ENCODE measurements around the gene ROPN1L. TPM values are rescaled to one million over a fixed set of nuclear protein-coding genes. Genes with fewer than 3 reads are reported as not detected.

ROPN1L gene
- total RNA-seq, 1 experiment from 2014 or later: 0.66 TPM

DNA sequence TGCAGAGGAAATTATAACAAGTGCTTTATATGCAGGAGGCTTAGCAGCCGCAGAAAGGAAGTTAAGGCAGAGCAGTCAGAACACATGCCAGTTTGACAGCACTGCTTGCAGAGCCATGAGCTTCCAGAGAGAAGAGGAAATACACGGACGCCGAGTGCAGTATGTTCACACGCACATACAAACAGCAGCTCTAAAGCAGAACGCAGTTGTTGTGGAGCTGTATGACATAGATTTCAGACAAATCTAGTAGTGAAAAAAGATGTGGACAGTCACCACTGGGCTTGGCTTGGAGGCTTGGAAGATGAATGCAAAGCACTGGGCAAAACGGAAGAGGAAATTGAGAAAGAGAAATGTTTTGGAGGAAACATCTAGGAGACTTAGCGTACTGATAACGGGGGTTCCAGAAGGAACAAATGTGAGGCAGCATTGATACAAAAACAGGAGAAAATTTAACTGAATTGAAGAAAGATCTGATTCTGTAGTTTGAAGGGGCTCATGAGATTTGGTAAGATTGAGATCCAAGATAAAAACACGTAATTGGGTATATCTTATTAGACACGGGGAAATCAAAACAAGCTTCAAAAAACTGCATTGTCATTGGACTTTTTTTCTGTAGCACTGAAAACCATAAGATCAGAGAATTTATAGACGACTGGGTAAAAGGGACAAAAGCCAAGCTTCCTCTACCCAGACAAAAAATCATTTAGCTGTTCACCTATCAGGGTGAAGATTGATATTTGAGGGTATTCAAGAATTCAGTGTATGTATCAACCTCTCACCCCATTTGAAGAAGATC, 19.6 kb upstream of the ROPN1L start:
- H3K27ac ChIP-seq (ENCODE audit: low read depth, low read length): no peak overlapping the region
- DNase-seq (ENCODE audit: low read depth, low spot score): no peak
- ATAC-seq: no peak
- H3K27me3 ChIP-seq (ENCODE audit: insufficient read depth, low read length): no peaks in the 10 kb centered on the region
- H3K36me3 ChIP-seq (ENCODE audit: control insufficient read depth in 1 of 2, insufficient read depth in 2 of 2, low read length in 2 of 2): peaks cover 28 to 52% of the 10 kb centered on the region in 2 experiments; a peak in 3 of 4 replicates
- CTCF ChIA-PET: no interaction called here
- no peaks in the 10 kb centered on the region for H4K20me1 ChIP-seq (ENCODE audit: insufficient read depth)
- intact Hi-C loops (cut with micrococcal nuclease): no loop called here
- RAD21 ChIA-PET (ENCODE audit: low non-redundant PET in 1 of 2, low total read pairs in 2 of 2, uncharacterized antibody in 2 of 2, unreplicated experiment in 2 of 2): no interaction called here
- H3K79me2 ChIP-seq (ENCODE audit: insufficient read depth, low read length): no peaks in the 10 kb centered on the region; the same call in 1 of the 2 replicates
- H3K4me2 ChIP-seq (ENCODE audit: low read length): no peak overlapping the region
- H3K4me3 ChIP-seq (replicated peaks in 1 of 2; ENCODE audit: low read depth in 1 of 2, low read length in 2 of 2): no peak overlapping the region
- no peaks in the 10 kb centered on the region for H3K4me1 ChIP-seq (ENCODE audit: control insufficient read depth in 1 of 2, insufficient read depth in 2 of 2, low read length in 2 of 2)
- H3K9ac ChIP-seq (ENCODE audit: low read length): no peak overlapping the region
- no peak overlapping the region for H2AFZ ChIP-seq (ENCODE audit: low read depth, low read length, poor library complexity, severe bottlenecking)
- no peaks in the 10 kb centered on the region for H3K9me2 ChIP-seq (ENCODE audit: insufficient read depth)
- POLR2A ChIA-PET: no interaction called here
- no peaks in the 10 kb centered on the region for H3K9me3 ChIP-seq (ENCODE audit: control insufficient read depth in 1 of 2, insufficient read depth in 1 of 2, low read depth in 1 of 2, low read length in 2 of 2)
- no TSS peak for BruUV-seq (replicated peaks)
- TF ChIP-seq YY1 (IDR thresholded peaks at IDR 0.05; ENCODE audit: extremely low read depth, insufficient replicate concordance, low read depth, low read length) (no peak), POLR2A (IDR thresholded peaks at IDR 0.05; ENCODE audit: borderline replicate concordance, extremely low read depth, insufficient read depth, insufficient read length) (no peak), EZH2 (IDR thresholded peaks at IDR 0.05) (no peak), CBX3 (IDR thresholded peaks at IDR 0.05; ENCODE audit: low read depth) (no peak), FOSL1 (IDR thresholded peaks at IDR 0.05; ENCODE audit: low read depth) (no peak), ZFX (IDR thresholded peaks at IDR 0.05) (no peak)
- TF ChIP-seq, protein P1, sequence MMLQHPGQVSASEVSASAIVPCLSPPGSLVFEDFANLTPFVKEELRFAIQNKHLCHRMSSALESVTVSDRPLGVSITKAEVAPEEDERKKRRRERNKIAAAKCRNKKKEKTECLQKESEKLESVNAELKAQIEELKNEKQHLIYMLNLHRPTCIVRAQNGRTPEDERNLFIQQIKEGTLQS (IDR thresholded peaks at IDR 0.05): no peak
- TF ChIP-seq, protein P2, sequence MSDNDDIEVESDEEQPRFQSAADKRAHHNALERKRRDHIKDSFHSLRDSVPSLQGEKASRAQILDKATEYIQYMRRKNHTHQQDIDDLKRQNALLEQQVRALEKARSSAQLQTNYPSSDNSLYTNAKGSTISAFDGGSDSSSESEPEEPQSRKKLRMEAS (IDR thresholded peaks at IDR 0.05): no peak

DNA sequence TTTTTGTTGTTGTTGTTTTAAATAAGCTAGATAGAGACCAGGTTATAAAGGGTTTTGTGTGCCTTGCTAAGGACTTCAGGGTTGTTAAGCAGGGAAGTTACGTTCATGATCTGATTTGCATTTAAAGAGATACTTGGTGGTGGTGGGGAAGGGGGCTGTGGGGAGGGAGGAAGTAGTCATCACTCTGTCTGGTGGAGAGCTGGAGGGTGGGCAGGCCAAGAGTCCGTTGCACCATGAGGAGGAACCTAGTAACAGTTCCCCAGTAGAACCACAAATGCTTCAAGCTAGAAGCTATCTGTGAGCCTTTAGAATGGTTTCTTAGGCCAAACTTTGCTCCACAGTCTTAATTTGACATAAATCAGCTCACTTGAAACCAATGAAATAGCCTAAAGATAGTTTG, 18.7 kb upstream of the ROPN1L start:
- intact Hi-C loops (cut with micrococcal nuclease): no loop called here
- peaks cover 27 to 53% of the 10 kb centered on the region in 2 experiments; a peak in 3 of 4 replicates for H3K36me3 ChIP-seq (ENCODE audit: control insufficient read depth in 1 of 2, insufficient read depth in 2 of 2, low read length in 2 of 2)
- H3K9ac ChIP-seq (ENCODE audit: low read length): no peak overlapping the region
- TF ChIP-seq ELF1 (IDR thresholded peaks at IDR 0.05; ENCODE audit: borderline replicate concordance, low read depth) (no peak), RAD21 (IDR thresholded peaks at IDR 0.05; ENCODE audit: low read depth) (no peak), EGR1 (IDR thresholded peaks at IDR 0.05; ENCODE audit: low read depth) (no peak), YY1 (IDR thresholded peaks at IDR 0.05; ENCODE audit: extremely low read depth, insufficient replicate concordance, low read depth, low read length) (no peak), ZNF274 (IDR thresholded peaks at IDR 0.05; ENCODE audit: low read depth, low read length) (no peak)
- H3K4me3 ChIP-seq (replicated peaks in 1 of 2; ENCODE audit: low read depth in 1 of 2, low read length in 2 of 2): no peak overlapping the region
- H2AFZ ChIP-seq (ENCODE audit: low read depth, low read length, poor library complexity, severe bottlenecking): no peak overlapping the region
- no peaks in the 10 kb centered on the region for H3K27me3 ChIP-seq (ENCODE audit: insufficient read depth, low read length)
- H3K9me2 ChIP-seq (ENCODE audit: insufficient read depth): no peaks in the 10 kb centered on the region
- RAD21 ChIA-PET (ENCODE audit: low non-redundant PET in 1 of 2, low total read pairs in 2 of 2, uncharacterized antibody in 2 of 2, unreplicated experiment in 2 of 2): no interaction called here
- POLR2A ChIA-PET: no interaction called here
- CTCF ChIA-PET: interaction anchor here (1.9 kb wide), 2 partner anchors 139 to 205 kb away, joined by 8 read pairs; no protein-coding TSS in a partner anchor
- no peaks in the 10 kb centered on the region for H3K9me3 ChIP-seq (ENCODE audit: control insufficient read depth in 1 of 2, insufficient read depth in 1 of 2, low read depth in 1 of 2, low read length in 2 of 2)
- no peak for DNase-seq (ENCODE audit: low read depth, low spot score)
- ATAC-seq: no peak
- no peak overlapping the region for H3K27ac ChIP-seq (ENCODE audit: low read depth, low read length)
- H3K79me2 ChIP-seq (ENCODE audit: insufficient read depth, low read length): no peaks in the 10 kb centered on the region; the same call in 1 of the 2 replicates
- no peak overlapping the region for H3K4me2 ChIP-seq (ENCODE audit: low read length)
- no TSS peak for BruUV-seq (replicated peaks)
- H3K4me1 ChIP-seq (ENCODE audit: control insufficient read depth in 1 of 2, insufficient read depth in 2 of 2, low read length in 2 of 2): no peaks in the 10 kb centered on the region
- H4K20me1 ChIP-seq (ENCODE audit: insufficient read depth): no peaks in the 10 kb centered on the region

All from HCT116 (cell line).